Measurements from ENCODE around the gene CYBRD1. TPM values are rescaled to one million over a fixed set of nuclear protein-coding genes. Genes with fewer than 3 reads are reported as not detected.
"Not testable (repeated sequence)": the region's sequence is repeated elsewhere in the genome, so short reads cannot be mapped to it uniquely, and the experiment has no call there.

Gene CYBRD1
- total RNA-seq, 1 donor from 2014 or later: 48.4 TPM

GRCh38 chr2:171487803-171488259 is 34.4 kb upstream of the CYBRD1 start:
- Histone ChIP-seq H3K9me3 (replicated peaks) (no peaks in the 10 kb centered on the region), H3K4me1 (no peaks in the 10 kb centered on the region), H3K27me3 (ENCODE audit: low read depth) (no peaks in the 10 kb centered on the region), H3K4me3 (no peak overlapping the region), H3K36me3 (peaks cover 7% of the 10 kb centered on the region), H3K27ac (replicated peaks) (no peak overlapping the region)
- intact Hi-C loops (cut with micrococcal nuclease): no loop called here
- no peak for DNase-seq
- no peak for TF ChIP-seq CTCF (IDR thresholded peaks at IDR 0.05; ENCODE audit: borderline replicate concordance)

GRCh38 chr2:171490577-171490976 is 31.7 kb upstream of the CYBRD1 start:
- Histone ChIP-seq H3K36me3 (no peaks in the 10 kb centered on the region), H3K27me3 (ENCODE audit: low read depth) (no peaks in the 10 kb centered on the region), H3K4me3 (no peak overlapping the region), H3K4me1 (no peaks in the 10 kb centered on the region), H3K27ac (replicated peaks) (no peak overlapping the region), H3K9me3 (replicated peaks) (no peaks in the 10 kb centered on the region)
- TF ChIP-seq CTCF (IDR thresholded peaks at IDR 0.05; ENCODE audit: borderline replicate concordance): no peak
- DNase-seq: no peak
- intact Hi-C loops (cut with micrococcal nuclease): no loop called here

- intact Hi-C loops (cut with micrococcal nuclease): no loop called here
- DNase-seq: no peak
- Histone ChIP-seq H3K27me3 (ENCODE audit: low read depth) (no peaks in the 10 kb centered on the region), H3K4me3 (no peak overlapping the region), H3K27ac (replicated peaks) (no peak overlapping the region), H3K36me3 (no peaks in the 10 kb centered on the region), H3K4me1 (no peaks in the 10 kb centered on the region), H3K9me3 (replicated peaks) (no peaks in the 10 kb centered on the region)
- TF ChIP-seq CTCF (IDR thresholded peaks at IDR 0.05; ENCODE audit: borderline replicate concordance): no peak
Measured at GRCh38 chr2:171491292-171491691, 31.0 kb upstream of the CYBRD1 start.

GRCh38 chr2:171492664-171493063 is 29.6 kb upstream of the CYBRD1 start:
- no peaks in the 10 kb centered on the region for H3K36me3 ChIP-seq
- TF ChIP-seq CTCF (IDR thresholded peaks at IDR 0.05; ENCODE audit: borderline replicate concordance): no peak
- H3K27ac ChIP-seq (replicated peaks): no peak overlapping the region
- no peaks in the 10 kb centered on the region for H3K9me3 ChIP-seq (replicated peaks)
- no peaks in the 10 kb centered on the region for H3K4me1 ChIP-seq
- H3K4me3 ChIP-seq: no peak overlapping the region
- H3K27me3 ChIP-seq (ENCODE audit: low read depth): no peaks in the 10 kb centered on the region
- intact Hi-C loops (cut with micrococcal nuclease): no loop called here
- no peak for DNase-seq

GRCh38 chr2:171497664-171498063 is 24.6 kb upstream of the CYBRD1 start:
- H3K36me3 ChIP-seq; DNase-seq; H3K4me1 ChIP-seq; H3K4me3 ChIP-seq; intact Hi-C loops (cut with micrococcal nuclease); H3K9me3 ChIP-seq (replicated peaks); H3K27ac ChIP-seq (replicated peaks); H3K27me3 ChIP-seq (ENCODE audit: low read depth): not testable (repeated sequence)

- Histone ChIP-seq H3K27ac (replicated peaks) (no peak overlapping the region), H3K9me3 (replicated peaks) (peaks cover 8% of the 10 kb centered on the region), H3K4me3 (no peak overlapping the region), H3K36me3 (no peaks in the 10 kb centered on the region), H3K27me3 (ENCODE audit: low read depth) (no peaks in the 10 kb centered on the region), H3K4me1 (no peaks in the 10 kb centered on the region)
- intact Hi-C loops (cut with micrococcal nuclease): no loop called here
- TF ChIP-seq CTCF (IDR thresholded peaks at IDR 0.05; ENCODE audit: borderline replicate concordance): no peak
- DNase-seq: no peak
Measured at GRCh38 chr2:171505374-171505773, 16.9 kb upstream of the CYBRD1 start.
